OCI-LY3 (cell line): ENCODE data around the gene ATP8A2.
"Not testable (repeated sequence)": the region's sequence is repeated elsewhere in the genome, so short reads cannot be mapped to it uniquely, and the experiment has no call there.

Source experiments
- H2AFZ ChIP-seq: fragments of 200-600, 300-600 bp; shearing (Covaris generic); 2 replicates; pipeline ENCODE4 v1.6.0; 2014; ENCODE audit warnings: antibody characterized with exemption, low read depth, low read length
- H3K27ac ChIP-seq: fragments of 200-600, 300-600 bp; sonication (generic); 2 replicates; pipeline ENCODE4 v1.5.1; 2014; ENCODE audit warnings: mild to moderate bottlenecking, low read length, moderate library complexity, mixed read lengths
- H3K27me3 ChIP-seq: fragments of 200-600, 300-600 bp; sonication (generic); 2 replicates; pipeline ENCODE4 v1.6.1; 2014; ENCODE audit warnings: low read depth, low read length, mixed read lengths
- H3K36me3 ChIP-seq: fragments of 200-600, 300-600 bp; sonication (generic); replicated peaks from 2 replicates; pipeline ENCODE3; 2014; ENCODE audit warnings: low read depth, low read length, mixed read lengths
- H3K4me1 ChIP-seq: fragments of 300-600, 200-600 bp; sonication (generic); 2 replicates; pipeline ENCODE4 v1.6.1; 2014; ENCODE audit warnings: low read length, mixed read lengths
- H3K4me2 ChIP-seq: fragments of 200-600, 300-600 bp; sonication (generic); 2 replicates; pipeline ENCODE4 v1.6.1; 2014; ENCODE audit warnings: low read length, mixed read lengths
- H3K4me3 ChIP-seq: fragments of 300-600, 200-600 bp; sonication (generic); 2 replicates; pipeline ENCODE4 v1.5.1; 2014; ENCODE audit warnings: antibody characterized with exemption, mild to moderate bottlenecking, low read length, moderate library complexity
- H3K79me2 ChIP-seq: fragments of 300-600, 200-600 bp; shearing (Covaris generic); 2 replicates; pipeline ENCODE4 v1.6.1; 2014; ENCODE audit warnings: mild to moderate bottlenecking, low read length, mixed read lengths
- H3K9ac ChIP-seq: fragments of 300-600, 200-600 bp; shearing (Covaris generic); 2 replicates; pipeline ENCODE4 v1.6.0; 2014; ENCODE audit warnings: mild to moderate bottlenecking, low read length, moderate library complexity
- H3K9me3 ChIP-seq: fragments of 200-600, 300-600 bp; shearing (Covaris generic); 2 replicates; pipeline ENCODE4 v1.6.1; 2014; ENCODE audit warnings: low read length, mixed read lengths; ENCODE audit not compliant: insufficient read depth
- H4K20me1 ChIP-seq: fragments of 200-600, 300-600 bp; sonication (generic); 2 replicates; pipeline ENCODE4 v1.6.1; 2016; ENCODE audit warnings: low read length, mixed read lengths; ENCODE audit not compliant: insufficient read depth
- CTCF ChIP-seq: fragments of 200-600, 300-600 bp; sonication (generic); IDR thresholded peaks from 2 replicates; pipeline ENCODE4 v1.5.1; 2014; ENCODE audit warnings: antibody characterized with exemption, low read length, low read depth
- EZH2phosphoT487 ChIP-seq: fragments of 200-600 bp; shearing (Covaris generic); IDR thresholded peaks from 2 replicates; pipeline ENCODE4 v1.6.1; 2018; ENCODE audit warnings: antibody characterized with exemption, mixed run types, low read depth

ATP8A2 gene

GRCh38 chr13:25821776-25822175 lies 450.0 kb downstream of the ATP8A2 start:
- Histone ChIP-seq H3K4me3 (no peak overlapping the region), H3K79me2 (no peaks in the 10 kb centered on the region), H3K4me1 (no peaks in the 10 kb centered on the region), H3K27ac (no peak overlapping the region), H3K9me3 (no peaks in the 10 kb centered on the region), H2AFZ (no peak overlapping the region), H3K9ac (no peak overlapping the region), H3K36me3 (no peaks in the 10 kb centered on the region), H3K4me2 (no peak overlapping the region), H4K20me1 (no peaks in the 10 kb centered on the region), H3K27me3 (no peaks in the 10 kb centered on the region)
- no peak for TF ChIP-seq CTCF
- TF ChIP-seq EZH2phosphoT487: no peak

- not testable (repeated sequence) for H3K79me2 ChIP-seq, H3K9ac ChIP-seq, H3K36me3 ChIP-seq, H3K9me3 ChIP-seq, H3K27ac ChIP-seq, H2AFZ ChIP-seq, H3K4me2 ChIP-seq, H3K27me3 ChIP-seq, H3K4me1 ChIP-seq, H3K4me3 ChIP-seq, H4K20me1 ChIP-seq
Measured at GRCh38 chr13:25827221-25827620, 455.4 kb downstream of the ATP8A2 start.

GRCh38 chr13:25827831-25828465 lies 456.2 kb downstream of the ATP8A2 start:
- no peak for TF ChIP-seq EZH2phosphoT487
- no peak for TF ChIP-seq CTCF
- no peaks in the 10 kb centered on the region for H3K27me3 ChIP-seq
- H3K9ac ChIP-seq: no peak overlapping the region
- H3K4me3 ChIP-seq: no peak overlapping the region
- no peaks in the 10 kb centered on the region for H3K79me2 ChIP-seq
- no peak overlapping the region for H3K4me2 ChIP-seq
- no peaks in the 10 kb centered on the region for H3K36me3 ChIP-seq
- H4K20me1 ChIP-seq: no peaks in the 10 kb centered on the region
- H3K9me3 ChIP-seq: no peaks in the 10 kb centered on the region
- H3K4me1 ChIP-seq: no peaks in the 10 kb centered on the region
- no peak overlapping the region for H3K27ac ChIP-seq
- H2AFZ ChIP-seq: no peak overlapping the region

GRCh38 chr13:25833761-25834160 lies 462.0 kb downstream of the ATP8A2 start:
- no peaks in the 10 kb centered on the region for H3K36me3 ChIP-seq
- no peaks in the 10 kb centered on the region for H3K4me1 ChIP-seq
- no peaks in the 10 kb centered on the region for H3K27me3 ChIP-seq
- no peaks in the 10 kb centered on the region for H4K20me1 ChIP-seq
- H3K4me3 ChIP-seq: no peak overlapping the region
- H3K9me3 ChIP-seq: no peaks in the 10 kb centered on the region
- H3K4me2 ChIP-seq: no peak overlapping the region
- no peaks in the 10 kb centered on the region for H3K79me2 ChIP-seq
- H3K27ac ChIP-seq: no peak overlapping the region
- no peak overlapping the region for H2AFZ ChIP-seq
- H3K9ac ChIP-seq: no peak overlapping the region
- TF ChIP-seq EZH2phosphoT487 (no peak), CTCF (no peak)
